GM19043 (cell line): ENCODE measurements around the gene POLR2B.
"Not testable (repeated sequence)": the region's sequence is repeated elsewhere in the genome, so short reads cannot be mapped to it uniquely, and the experiment has no call there.

Source experiments
- ATAC-seq: cut with Tn5 transposase; IDR thresholded peaks from one replicate; pipeline ENCODE4 v1.9.1; 2021; ENCODE audit warnings: low read depth; ENCODE audit not compliant: unreplicated experiment

POLR2B gene

GRCh38 chr4:57051095-57051494 is 72.4 kb downstream of the POLR2B start:
- ATAC-seq, result no peak

- no peak for ATAC-seq
Measured at GRCh38 chr4:57051524-57051923, 72.8 kb downstream of the POLR2B start.

GRCh38 chr4:57053508-57053907 is 74.8 kb downstream of the POLR2B start:
- no peak for ATAC-seq

GRCh38 chr4:57055886-57056285 is 77.2 kb downstream of the POLR2B start:
- ATAC-seq, result no peak

- ATAC-seq, result no peak
Measured at GRCh38 chr4:57059890-57060716, 81.4 kb downstream of the POLR2B start.

GRCh38 chr4:57060717-57061067 is 82.0 kb downstream of the POLR2B start:
- not testable (repeated sequence) for ATAC-seq

GRCh38 chr4:57061395-57061794 is 82.7 kb downstream of the POLR2B start:
- no peak for ATAC-seq

GRCh38 chr4:57063518-57063917 is 84.8 kb downstream of the POLR2B start:
- no peak for ATAC-seq

- no peak for ATAC-seq
Measured at GRCh38 chr4:57064120-57064519, 85.4 kb downstream of the POLR2B start.

- no peak for ATAC-seq
Measured at GRCh38 chr4:57064811-57065711, 86.4 kb downstream of the POLR2B start.

GRCh38 chr4:57065730-57066482 is 87.2 kb downstream of the POLR2B start:
- ATAC-seq, result no peak

GRCh38 chr4:57068237-57068981 is 89.7 kb downstream of the POLR2B start:
- ATAC-seq, result no peak

GRCh38 chr4:57070461-57070860 is 91.8 kb downstream of the POLR2B start:
- ATAC-seq, result no peak

GRCh38 chr4:57071326-57071725 is 92.6 kb downstream of the POLR2B start:
- ATAC-seq, result no peak

GRCh38 chr4:57073559-57073958 is 94.9 kb downstream of the POLR2B start:
- no peak for ATAC-seq

GRCh38 chr4:57074744-57075143 is 96.0 kb downstream of the POLR2B start:
- no peak for ATAC-seq

GRCh38 chr4:57075367-57075766 is 96.7 kb downstream of the POLR2B start:
- no peak for ATAC-seq

GRCh38 chr4:57076646-57077045 is 98.0 kb downstream of the POLR2B start:
- ATAC-seq, result no peak

GRCh38 chr4:57077550-57078343 is 99.1 kb downstream of the POLR2B start:
- ATAC-seq, result no peak
